HepG2 (cell line): ENCODE data around the gene NPHP3. TPM values are rescaled to one million over a fixed set of nuclear protein-coding genes. Genes with fewer than 3 reads are reported as not detected.

Source experiments
- ATAC-seq: fragments of 200-7000 bp; cut with Tn5 transposase; 3 replicates; pipeline ENCODE4 v1.9.1; 2020; ENCODE audit warnings: mild to moderate bottlenecking, moderate library complexity
- BruUV-seq: library from RNA; stranded (reverse); fragments of 400-500 nt; replicated peaks from 2 replicates; lab custom pipeline; 2021; lab: Mats Ljungman, UMichigan
- CTCF ChIA-PET: fragments of 300-600 bp; formaldehyde crosslinking; extraction: SDS; loops from one replicate; lab custom pipeline; 2021; ENCODE audit warnings: low total read pairs, inconsistent platforms, low intra/inter-chr PET ratio; lab: Yijun Ruan, JAX
- POLR2A ChIA-PET: fragments of 350-600 bp; sonication (Branson Sonifier 250); formaldehyde crosslinking; loops from one replicate; lab custom pipeline; 2020; ENCODE audit warnings: antibody characterized with exemption, inconsistent platforms; lab: Yijun Ruan, JAX
- DNase-seq: peaks from one replicate; pipeline ENCODE4 v3.0.0-alpha.2; 2015; ENCODE audit warnings: low spot score
- FAIRE-seq: peaks from 3 replicates; lab custom pipeline; 2011; peaks lifted over from hg19 to GRCh38; lab: Jason Lieb, UNC
- H2AFZ ChIP-seq: one replicate; pipeline ENCODE4 v1.6.1; 2011; ENCODE audit warnings: low read length, inconsistent platforms
- H3K27ac ChIP-seq: fragments of 300-600 bp; 3 replicates; pipeline ENCODE4 v1.8.0; 2011; ENCODE audit warnings: mixed run types, mild to moderate bottlenecking, mixed read lengths, low read length, inconsistent platforms; ENCODE audit not compliant: insufficient read depth; ENCODE audit errors: extremely low read length
- H3K27me3 ChIP-seq, 2 experiments: fragments of 200-600 bp in 1 of 2; 2 replicates in 1 of 2; 3 replicates in 1 of 2; pipeline versions ENCODE4 v1.6.0 to v1.8.0; 2011; ENCODE audit warnings: low read length in 2 of 2, mild to moderate bottlenecking in 2 of 2, moderate library complexity in 2 of 2, inconsistent platforms in 1 of 2; ENCODE audit not compliant: insufficient read depth in 2 of 2, control insufficient read depth in 1 of 2
- H3K36me3 ChIP-seq, 2 experiments: fragments of 200-600 bp in 1 of 2; replicated peaks in 1 of 2; 2 replicates in 1 of 2; 3 replicates in 1 of 2; pipeline versions ENCODE4 v1.5.1 to v1.8.0; 2011; ENCODE audit warnings: low read length in 2 of 2, inconsistent platforms in 1 of 2; ENCODE audit not compliant: insufficient read depth in 2 of 2, control insufficient read depth in 1 of 2
- H3K4me1 ChIP-seq: 2 replicates; pipeline ENCODE4 v1.5.1; 2012; ENCODE audit warnings: low read length, inconsistent platforms; ENCODE audit not compliant: insufficient read depth
- H3K4me2 ChIP-seq: 2 replicates; pipeline ENCODE4 v1.6.0; 2011; ENCODE audit warnings: low read depth, low read length, inconsistent platforms
- H3K4me3 ChIP-seq, 3 experiments: fragments of 200-600 bp in 1 of 3; sonication (generic), shearing (Covaris generic) in 1 of 3; replicated peaks in 1 of 3; 2 replicates each; pipeline ENCODE4 v1.5.1; 2011 to 2016; ENCODE audit warnings: low read length in 3 of 3, inconsistent platforms in 2 of 3, low read depth in 2 of 3, mild to moderate bottlenecking in 2 of 3, control low read depth in 1 of 3, mixed read lengths in 1 of 3; ENCODE audit not compliant: insufficient read depth in 1 of 3
- H3K79me2 ChIP-seq: one replicate; pipeline ENCODE4 v1.6.1; 2011; ENCODE audit warnings: low read length, inconsistent platforms; ENCODE audit not compliant: insufficient read depth
- H3K9ac ChIP-seq: 2 replicates; pipeline ENCODE4 v1.6.0; 2011; ENCODE audit warnings: mild to moderate bottlenecking, low read depth, low read length, inconsistent platforms; ENCODE audit not compliant: insufficient read depth
- H3K9me3 ChIP-seq: 2 replicates; pipeline ENCODE4 v1.5.1; 2012; ENCODE audit warnings: mild to moderate bottlenecking, low read length
- H4K20me1 ChIP-seq: 2 replicates; pipeline ENCODE4 v1.6.0; 2011; ENCODE audit warnings: inconsistent platforms, mild to moderate bottlenecking, low read length, moderate library complexity; ENCODE audit not compliant: insufficient read depth
- ASH2L ChIP-seq: fragments of 300-600, 200-600 bp; sonication (generic); IDR thresholded peaks from 2 replicates; pipeline ENCODE4 v1.7.0; 2017; ENCODE audit warnings: low read depth, mild to moderate bottlenecking, moderate library complexity, mixed read lengths, low read length; ENCODE audit not compliant: insufficient read length
- CEBPB ChIP-seq: IDR thresholded peaks from 2 replicates; pipeline ENCODE4 v1.6.1; 2011; ENCODE audit warnings: low read depth, low read length, improper control_type of control experiment, borderline replicate concordance
- E2F1 ChIP-seq: sonication (generic); formaldehyde crosslinking; IDR thresholded peaks from 2 replicates; pipeline ENCODE4 v1.5.0; 2020; ENCODE audit warnings: missing genetic modification reagents
- FOXO4 ChIP-seq: sonication (generic); formaldehyde crosslinking; conservative IDR thresholded peaks from 2 replicates; pipeline ENCODE4 v1.8.1; 2023; ENCODE audit warnings: missing genetic modification reagents
- GPBP1L1 ChIP-seq: sonication (generic); formaldehyde crosslinking; IDR thresholded peaks from 2 replicates; pipeline ENCODE4 v1.5.0; 2020; ENCODE audit warnings: mild to moderate bottlenecking, missing genetic modification reagents
- GTF3A ChIP-seq: sonication (generic); formaldehyde crosslinking; conservative IDR thresholded peaks from 2 replicates; pipeline ENCODE4 v1.4.0; 2020; ENCODE audit warnings: mild to moderate bottlenecking, missing genetic modification reagents
- HIC2 ChIP-seq: sonication (generic); formaldehyde crosslinking; IDR thresholded peaks from 2 replicates; pipeline ENCODE4 v1.9.0; 2022; ENCODE audit warnings: low read depth, missing genetic modification reagents
- IRF2 ChIP-seq: IDR thresholded peaks from 2 replicates; pipeline ENCODE4 v1.6.1; 2018; ENCODE audit warnings: missing genetic modification reagents, missing compliant biosample characterization
- MAX ChIP-seq: IDR thresholded peaks from 2 replicates; pipeline ENCODE4 v1.6.1; 2012; ENCODE audit warnings: inconsistent platforms
- SAFB2 ChIP-seq: sonication (generic); formaldehyde crosslinking; IDR thresholded peaks from 2 replicates; pipeline ENCODE4 v1.5.1; 2020; ENCODE audit warnings: missing genetic modification reagents, low read depth, mild to moderate bottlenecking, borderline replicate concordance
- SYNCRIP ChIP-seq: fragments of 200-400 bp; formaldehyde crosslinking; IDR thresholded peaks from 2 replicates; pipeline ENCODE4 v1.6.1; 2018; ENCODE audit warnings: mild to moderate bottlenecking, low read depth, low read length; ENCODE audit not compliant: insufficient read depth
- ZNF768 ChIP-seq: sonication (generic); formaldehyde crosslinking; IDR thresholded peaks from 2 replicates; pipeline ENCODE4 v1.4.0; 2020; ENCODE audit warnings: missing genetic modification reagents
- ZNF883 ChIP-seq: sonication (generic); formaldehyde crosslinking; IDR thresholded peaks from 2 replicates; pipeline ENCODE4 v1.5.1; 2020; ENCODE audit warnings: mild to moderate bottlenecking, missing genetic modification reagents; ENCODE audit errors: not compliant biosample characterization
- WGBS: methylation state at CpG from one replicate; pipeline ENCODE4 v1.1.6; 2017; ENCODE audit warnings: low lambda C conversion rate; 5-methylcytosine and 5-hydroxymethylcytosine counted together
- in situ Hi-C: cut with HindIII; loops from 2 replicates; pipeline ENCODE4 v1.10.0; 2017; ENCODE audit warnings: low pct_unique_long_range_greater_than_20kb; ENCODE audit not compliant: extremely low pct_ligation_motif_present
- intact Hi-C: fragments of 100-400 bp; cut with micrococcal nuclease; formaldehyde crosslinking; loops from one replicate; pipeline ENCODE4 v1.10.0; 2022; ENCODE audit not compliant: unreplicated experiment
- polyA plus RNA-seq, 8 experiments: library from polyadenylated mRNA; depleted of rRNA in 3 of 8; stranded (reverse) in 7 of 8; unstranded in 1 of 8; fragments of >200 nt; fragmentation: Illumina TruSeq in 4 of 8; extraction: Trizol in 4 of 8; gene quantifications; 2 replicates each; pipeline versions ENCODE4 v1.2.1 to v1.2.3, GENCODE V29; 2011 to 2016; ENCODE audit warnings: low read depth in 4 of 8, missing spikeins in 1 of 8, mixed read lengths in 1 of 8; ENCODE audit not compliant: insufficient read depth in 1 of 8
- total RNA-seq, 5 experiments: library from RNA; depleted of rRNA; stranded (reverse); fragments of >200 nt; fragmentation: Illumina TruSeq; extraction: Trizol; gene quantifications; 2 replicates each; pipeline ENCODE4 v1.2.3, GENCODE V29; 2016; ENCODE audit warnings: low read depth in 1 of 5

Gene NPHP3
- total and polyA plus RNA-seq, 2 of the 13 experiments (the other 11 are each of a cell fraction or from before 2014, with no cell fraction given), result 11.0 to 20.2 TPM

- H3K4me1 ChIP-seq, result no peaks in the 10 kb centered on the region
- FAIRE-seq, result no peak
- H3K4me2 ChIP-seq, result no peak overlapping the region
- H4K20me1 ChIP-seq, result no peaks in the 10 kb centered on the region
- WGBS, result 98% methylated on average over 5 of the region's 5 CpGs
- H3K36me3 ChIP-seq, result peaks cover 5 to 42% of the 10 kb centered on the region in 2 experiments; a peak in 4 of 5 replicates
- no peak overlapping the region for H3K4me3 ChIP-seq
- no peak for DNase-seq
- BruUV-seq, result no TSS peak
- H3K79me2 ChIP-seq, result no peaks in the 10 kb centered on the region
- intact Hi-C loops (no loop called here), in situ Hi-C loops (no loop called here)
- no peak overlapping the region for H2AFZ ChIP-seq
- H3K27ac ChIP-seq, result no peak overlapping the region
- no peak for TF ChIP-seq ZNF883 (CRISPR knock-in tag)
- TF ChIP-seq SAFB2 (CRISPR knock-in tag), result no peak
- no peak for TF ChIP-seq ZNF768 (CRISPR knock-in tag)
- no peak for TF ChIP-seq GPBP1L1
- POLR2A ChIA-PET, result no interaction called here
- ATAC-seq, result no peak
- H3K9ac ChIP-seq, result no peak overlapping the region
- no peaks in the 10 kb centered on the region; a peak in 1 of 5 replicates for H3K27me3 ChIP-seq
- CTCF ChIA-PET, result no interaction called here
- H3K9me3 ChIP-seq, result no peaks in the 10 kb centered on the region
These were observed 12.4 kb downstream of the NPHP3 start for GRCh38 chr3:132709761-132710160.

DNA sequence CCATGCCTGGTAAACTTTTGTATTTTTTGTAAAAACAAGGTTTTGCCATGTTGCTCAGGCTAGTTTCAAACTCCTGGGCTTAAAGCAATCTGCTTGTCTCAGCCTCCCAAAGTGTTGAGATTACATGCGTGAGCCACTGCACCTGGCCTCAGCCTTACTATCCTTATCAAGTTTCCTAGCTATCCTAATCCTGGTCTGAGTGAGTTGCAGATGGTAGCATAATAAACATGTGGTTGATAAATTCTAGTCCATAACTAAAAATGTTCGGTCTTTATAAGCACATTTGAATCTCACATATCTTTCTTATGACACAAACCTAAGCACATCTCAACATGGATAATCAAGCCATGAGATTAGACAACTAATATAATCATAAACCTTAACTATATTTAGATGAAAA, 18.5 kb downstream of the NPHP3 start:
- Histone ChIP-seq H3K9ac (no peak overlapping the region), H3K4me1 (no peaks in the 10 kb centered on the region), H4K20me1 (no peaks in the 10 kb centered on the region), H3K9me3 (no peaks in the 10 kb centered on the region), H3K79me2 (no peaks in the 10 kb centered on the region), H3K27me3 (no peaks in the 10 kb centered on the region), H3K36me3 (peaks cover 8 to 47% of the 10 kb centered on the region in 2 experiments), H3K27ac (no peak overlapping the region), H3K4me2 (no peak overlapping the region), H3K4me3 (no peak overlapping the region), H2AFZ (no peak overlapping the region)
- POLR2A ChIA-PET, result no interaction called here
- intact Hi-C loops (no loop called here), in situ Hi-C loops (no loop called here)
- FAIRE-seq (no peak), DNase-seq (no peak), ATAC-seq (no peak)
- CTCF ChIA-PET, result no interaction called here
- BruUV-seq, result no TSS peak
- 95% methylated on average over 2 of the region's 2 CpGs for WGBS
- TF ChIP-seq MAX (no peak), IRF2 (CRISPR knock-in tag) (no peak), HIC2 (CRISPR knock-in tag) (no peak), E2F1 (CRISPR knock-in tag) (no peak), FOXO4 (no peak), GTF3A (no peak), SYNCRIP (no peak), CEBPB (no peak), ASH2L (no peak)
